K562 (cell line): ENCODE data around the gene IMP4. TPM values are rescaled to one million over a fixed set of nuclear protein-coding genes. Genes with fewer than 3 reads are reported as not detected.
A peak's percentile ranks its signal among the peaks of the same experiment; 100 is the strongest.

ENCODE experiments used
- ATAC-seq: fragments of 200-7000 bp; cut with Tn5 transposase; 3 replicates; pipeline ENCODE4 v1.9.1; 2020; ENCODE audit warnings: moderate library complexity
- BruUV-seq: library from RNA; stranded (reverse); fragments of 400-500 nt; replicated peaks from 2 replicates; lab custom pipeline; 2021; lab: Mats Ljungman, UMichigan
- CTCF ChIA-PET: fragments of 300-600 bp; formaldehyde crosslinking; extraction: SDS; loops from one replicate; lab custom pipeline; 2021; ENCODE audit warnings: low intra/inter-chr PET ratio; lab: Yijun Ruan, JAX
- POLR2A ChIA-PET: fragments of 300-600, 350-650 bp; sonication (Branson Sonifier 250); formaldehyde crosslinking; extraction: SDS; loops from one replicate; lab custom pipeline; 2021; ENCODE audit warnings: antibody characterized with exemption, inconsistent platforms; lab: Yijun Ruan, JAX
- DNase-seq, 4 experiments: peaks; one replicate each; pipeline versions ENCODE4 v3.0.0 to v3.0.0-alpha.2; 2011 to 2018; ENCODE audit warnings: low spot score in 3 of 4, mixed read lengths in 3 of 4; ENCODE audit errors: extremely low read depth in 1 of 4
- FAIRE-seq: peaks from 2 replicates; lab custom pipeline; 2011; peaks lifted over from hg19 to GRCh38; lab: Jason Lieb, UNC
- H2AFZ ChIP-seq: 2 replicates; pipeline ENCODE4 v1.6.0; 2011; ENCODE audit warnings: low read depth, low read length, control low read depth, inconsistent platforms
- H3K27ac ChIP-seq: fragments of 200-600 bp; 3 replicates; pipeline ENCODE4 v1.8.0; 2011; ENCODE audit warnings: low read depth, mild to moderate bottlenecking, control low read depth, inconsistent platforms, low read length, moderate library complexity, mixed read lengths; ENCODE audit errors: extremely low read depth
- H3K27me3 ChIP-seq, 2 experiments: fragments of 300-600 bp in 1 of 2; 2 replicates in 1 of 2; 3 replicates in 1 of 2; pipeline versions ENCODE4 v1.6.0 to v1.8.0; 2011; ENCODE audit warnings: inconsistent platforms in 2 of 2, low read length in 2 of 2, mild to moderate bottlenecking in 1 of 2, mixed read lengths in 1 of 2, moderate library complexity in 1 of 2; ENCODE audit not compliant: control insufficient read depth in 2 of 2, insufficient read depth in 2 of 2
- H3K36me3 ChIP-seq: fragments of 300-600 bp; 3 replicates; pipeline ENCODE4 v1.8.0; 2011; ENCODE audit warnings: mild to moderate bottlenecking, low read length, inconsistent platforms; ENCODE audit not compliant: control insufficient read depth, insufficient read depth
- H3K4me1 ChIP-seq, 2 experiments: fragments of 200-600 bp in 1 of 2; replicated peaks in 1 of 2; 2 replicates in 1 of 2; 3 replicates in 1 of 2; pipeline versions ENCODE4 v1.5.1 to v1.8.0; 2011; ENCODE audit warnings: inconsistent platforms in 2 of 2, low read length in 2 of 2, mild to moderate bottlenecking in 1 of 2, mixed read lengths in 1 of 2, moderate library complexity in 1 of 2; ENCODE audit not compliant: control insufficient read depth in 2 of 2, insufficient read depth in 2 of 2
- H3K4me2 ChIP-seq: 2 replicates; pipeline ENCODE4 v1.6.1; 2011; ENCODE audit warnings: low read length, control low read depth, inconsistent platforms, mixed read lengths; ENCODE audit not compliant: insufficient read depth
- H3K4me3 ChIP-seq: fragments of 200-600 bp; sonication (generic), shearing (Covaris generic); 2 replicates; pipeline ENCODE4 v1.5.1; 2016; ENCODE audit warnings: control low read depth, inconsistent platforms
- H3K79me2 ChIP-seq: fragments of 200-600 bp; 3 replicates; pipeline ENCODE4 v1.8.0; 2011; ENCODE audit warnings: low read length, inconsistent platforms; ENCODE audit not compliant: control insufficient read depth, insufficient read depth
- H3K9ac ChIP-seq, 2 experiments: 2 replicates each; pipeline versions ENCODE4 v1.6.0 to v1.6.1; 2011; ENCODE audit warnings: low read depth in 2 of 2, low read length in 2 of 2, control low read depth in 1 of 2, inconsistent platforms in 1 of 2, mild to moderate bottlenecking in 1 of 2, mixed read lengths in 1 of 2; ENCODE audit not compliant: insufficient read depth in 1 of 2
- H3K9me1 ChIP-seq: one replicate; pipeline ENCODE4 v1.6.0; 2011; ENCODE audit warnings: inconsistent platforms, mild to moderate bottlenecking, low read length, moderate library complexity; ENCODE audit not compliant: control insufficient read depth, insufficient read depth
- H3K9me3 ChIP-seq: replicated peaks from 2 replicates; pipeline ENCODE4 v1.5.1; 2011; ENCODE audit warnings: low read depth, low read length, inconsistent platforms; ENCODE audit not compliant: control insufficient read depth, insufficient read depth
- H4K20me1 ChIP-seq: replicated peaks from 2 replicates; pipeline ENCODE4 v1.6.1; 2011; ENCODE audit warnings: low read length, inconsistent platforms, mixed read lengths; ENCODE audit not compliant: control insufficient read depth, insufficient read depth
- CBFA2T3 ChIP-seq: fragments of 450-650 bp; IDR thresholded peaks from 2 replicates; pipeline ENCODE4 v1.6.1; 2017
- KAT7 ChIP-seq: sonication (generic); formaldehyde crosslinking; IDR thresholded peaks from 2 replicates; pipeline ENCODE4 v1.8.0; 2022; ENCODE audit warnings: missing genetic modification reagents, mild to moderate bottlenecking, borderline replicate concordance
- NFXL1 ChIP-seq: fragments of 450-650 bp; formaldehyde crosslinking; IDR thresholded peaks from 2 replicates; pipeline ENCODE4 v1.4.0; 2021; ENCODE audit warnings: mild to moderate bottlenecking
- TCFL5 ChIP-seq: fragments of 250-450 bp; sonication (Bioruptor Pico); conservative IDR thresholded peaks from 2 replicates; pipeline ENCODE4 v1.6.1; 2021; ENCODE audit warnings: mild to moderate bottlenecking, moderate library complexity, matching md5 sums
- ZNF140 ChIP-seq: fragments of 250-450 bp; sonication (Bioruptor Pico); IDR thresholded peaks from 2 replicates; pipeline ENCODE4 v1.8.0; 2021; ENCODE audit warnings: moderate library complexity, mild to moderate bottlenecking, inconsistent platforms
- ZNF444 ChIP-seq: fragments of 250-450 bp; sonication (Bioruptor Pico); IDR thresholded peaks from 2 replicates; pipeline ENCODE4 v1.4.0; 2020; ENCODE audit warnings: mild to moderate bottlenecking, moderate library complexity
- ZNF764 ChIP-seq: fragments of 250-450 bp; sonication (Bioruptor Pico); IDR thresholded peaks from 2 replicates; pipeline ENCODE4 v1.4.0; 2020; ENCODE audit warnings: low read depth, mild to moderate bottlenecking, moderate library complexity
- WGBS: fragments of 100-300 bp; shearing (Covaris generic); methylation state at CpG from one replicate; pipeline ENCODE4 v1.1.6; 2016; ENCODE audit warnings: low coverage, mixed read lengths; ENCODE audit not compliant: insufficient coverage; ENCODE audit errors: missing lambda C conversion rate; 5-methylcytosine and 5-hydroxymethylcytosine counted together
- in situ Hi-C: fragments of 300-500 bp; cut with MboI; formaldehyde crosslinking; loops from 4 replicates; pipeline ENCODE4 v1.15.0; 2018; ENCODE audit warnings: inconsistent platforms, mixed read lengths
- intact Hi-C: fragments of 100-400 bp; cut with micrococcal nuclease; formaldehyde crosslinking; loops from 2 replicates; pipeline ENCODE4 v1.14.2; 2022
- polyA plus RNA-seq, 8 experiments: library from polyadenylated mRNA; depleted of rRNA in 4 of 8; stranded (reverse) in 5 of 8; unstranded in 3 of 8; fragments of >200 nt; fragmentation: Nextera tagmentation in 2 of 8; fragmentation: Illumina TruSeq in 1 of 8; extraction: Ambion mirVana in 2 of 8; extraction: Trizol in 1 of 8; gene quantifications; 2 replicates each; pipeline versions ENCODE4 v1.2.1 to v1.2.3, GENCODE V29; 2011 to 2014; ENCODE audit warnings: inconsistent platforms in 1 of 8, missing spikeins in 1 of 8
- total RNA-seq, 7 experiments: library from RNA; depleted of rRNA in 6 of 7; stranded (reverse); fragments of >200 nt in 6 of 7; fragmentation: Illumina TruSeq in 2 of 7; extraction: Trizol in 2 of 7; gene quantifications; 2 replicates each; pipeline versions ENCODE4 v1.2.1 to v1.2.3, GENCODE V29; 2011 to 2021; ENCODE audit warnings: low replicate concordance in 1 of 7
- TF ChIP-seq, protein P1 (sequence below): fragments of 250-450 bp; sonication (Bioruptor Pico); IDR thresholded peaks from 2 replicates; pipeline ENCODE4 v1.8.0; 2021; ENCODE audit warnings: moderate library complexity, mild to moderate bottlenecking, inconsistent platforms
- TF ChIP-seq, protein P2 (sequence below): fragments of 150-350 bp; conservative IDR thresholded peaks from 2 replicates; pipeline ENCODE4 v1.6.1; 2014; ENCODE audit warnings: low read length
- TF ChIP-seq, protein P3 (sequence below): fragments of 450-650 bp; formaldehyde crosslinking; IDR thresholded peaks from 2 replicates; pipeline ENCODE4 v1.4.0; 2020; ENCODE audit warnings: mild to moderate bottlenecking

IMP4 gene
- total and polyA plus RNA-seq, 9 of the 15 experiments (the other 6 are each of a cell fraction or from before 2014, with no cell fraction given): 35.4 to 209 (median 100.0) TPM

DNA sequence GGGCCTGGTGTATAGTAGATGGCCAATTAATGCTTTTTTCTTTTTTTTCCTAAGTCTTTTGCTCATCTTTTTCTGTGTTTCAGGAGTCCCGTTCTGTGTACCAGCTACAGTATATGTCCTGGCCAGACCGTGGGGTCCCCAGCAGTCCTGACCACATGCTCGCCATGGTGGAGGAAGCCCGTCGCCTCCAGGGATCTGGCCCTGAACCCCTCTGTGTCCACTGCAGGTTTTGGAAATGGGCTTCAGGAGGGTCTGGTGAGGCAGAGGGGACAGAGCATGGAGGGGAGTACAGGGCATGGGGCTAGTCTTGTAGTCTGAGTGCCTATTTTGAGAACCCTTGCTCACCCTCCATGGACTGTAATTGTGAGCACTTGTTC, 27.3 kb downstream of the IMP4 start:
- no peak overlapping the region for H3K4me2 ChIP-seq
- ATAC-seq (no peak), DNase-seq (no peak)
- H3K4me3 ChIP-seq: no peak overlapping the region
- peak overlapping the region in 1 of 2 experiments; percentile 53; a peak in 1 of 4 replicates for H3K9ac ChIP-seq
- no peaks in the 10 kb centered on the region for H3K9me1 ChIP-seq
- WGBS: 84% methylated on average over 5 of the region's 5 CpGs
- intact Hi-C loops (no loop called here), in situ Hi-C loops (no loop called here)
- BruUV-seq: no TSS peak
- no peak overlapping the region for H3K27ac ChIP-seq
- no peaks in the 10 kb centered on the region for H3K27me3 ChIP-seq
- H3K4me1 ChIP-seq: peaks cover 27 to 41% of the 10 kb centered on the region in 2 experiments; a peak in 4 of 5 replicates
- TF ChIP-seq KAT7 (CRISPR knock-in tag) (no peak), TCFL5 (no peak), NFXL1 (CRISPR knock-in tag) (no peak), CBFA2T3 (no peak), ZNF764 (CRISPR knock-in tag) (no peak), ZNF444 (no peak), ZNF140 (CRISPR knock-in tag) (no peak)
- TF ChIP-seq, protein P1, sequence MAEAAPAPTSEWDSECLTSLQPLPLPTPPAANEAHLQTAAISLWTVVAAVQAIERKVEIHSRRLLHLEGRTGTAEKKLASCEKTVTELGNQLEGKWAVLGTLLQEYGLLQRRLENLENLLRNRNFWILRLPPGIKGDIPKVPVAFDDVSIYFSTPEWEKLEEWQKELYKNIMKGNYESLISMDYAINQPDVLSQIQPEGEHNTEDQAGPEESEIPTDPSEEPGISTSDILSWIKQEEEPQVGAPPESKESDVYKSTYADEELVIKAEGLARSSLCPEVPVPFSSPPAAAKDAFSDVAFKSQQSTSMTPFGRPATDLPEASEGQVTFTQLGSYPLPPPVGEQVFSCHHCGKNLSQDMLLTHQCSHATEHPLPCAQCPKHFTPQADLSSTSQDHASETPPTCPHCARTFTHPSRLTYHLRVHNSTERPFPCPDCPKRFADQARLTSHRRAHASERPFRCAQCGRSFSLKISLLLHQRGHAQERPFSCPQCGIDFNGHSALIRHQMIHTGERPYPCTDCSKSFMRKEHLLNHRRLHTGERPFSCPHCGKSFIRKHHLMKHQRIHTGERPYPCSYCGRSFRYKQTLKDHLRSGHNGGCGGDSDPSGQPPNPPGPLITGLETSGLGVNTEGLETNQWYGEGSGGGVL (CRISPR knock-in tag): no peak
- TF ChIP-seq, protein P2, sequence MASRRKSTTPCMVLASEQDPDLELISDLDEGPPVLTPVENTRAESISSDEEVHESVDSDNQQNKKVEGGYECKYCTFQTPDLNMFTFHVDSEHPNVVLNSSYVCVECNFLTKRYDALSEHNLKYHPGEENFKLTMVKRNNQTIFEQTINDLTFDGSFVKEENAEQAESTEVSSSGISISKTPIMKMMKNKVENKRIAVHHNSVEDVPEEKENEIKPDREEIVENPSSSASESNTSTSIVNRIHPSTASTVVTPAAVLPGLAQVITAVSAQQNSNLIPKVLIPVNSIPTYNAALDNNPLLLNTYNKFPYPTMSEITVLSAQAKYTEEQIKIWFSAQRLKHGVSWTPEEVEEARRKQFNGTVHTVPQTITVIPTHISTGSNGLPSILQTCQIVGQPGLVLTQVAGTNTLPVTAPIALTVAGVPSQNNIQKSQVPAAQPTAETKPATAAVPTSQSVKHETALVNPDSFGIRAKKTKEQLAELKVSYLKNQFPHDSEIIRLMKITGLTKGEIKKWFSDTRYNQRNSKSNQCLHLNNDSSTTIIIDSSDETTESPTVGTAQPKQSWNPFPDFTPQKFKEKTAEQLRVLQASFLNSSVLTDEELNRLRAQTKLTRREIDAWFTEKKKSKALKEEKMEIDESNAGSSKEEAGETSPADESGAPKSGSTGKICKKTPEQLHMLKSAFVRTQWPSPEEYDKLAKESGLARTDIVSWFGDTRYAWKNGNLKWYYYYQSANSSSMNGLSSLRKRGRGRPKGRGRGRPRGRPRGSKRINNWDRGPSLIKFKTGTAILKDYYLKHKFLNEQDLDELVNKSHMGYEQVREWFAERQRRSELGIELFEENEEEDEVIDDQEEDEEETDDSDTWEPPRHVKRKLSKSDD: no peak
- TF ChIP-seq, protein P3, sequence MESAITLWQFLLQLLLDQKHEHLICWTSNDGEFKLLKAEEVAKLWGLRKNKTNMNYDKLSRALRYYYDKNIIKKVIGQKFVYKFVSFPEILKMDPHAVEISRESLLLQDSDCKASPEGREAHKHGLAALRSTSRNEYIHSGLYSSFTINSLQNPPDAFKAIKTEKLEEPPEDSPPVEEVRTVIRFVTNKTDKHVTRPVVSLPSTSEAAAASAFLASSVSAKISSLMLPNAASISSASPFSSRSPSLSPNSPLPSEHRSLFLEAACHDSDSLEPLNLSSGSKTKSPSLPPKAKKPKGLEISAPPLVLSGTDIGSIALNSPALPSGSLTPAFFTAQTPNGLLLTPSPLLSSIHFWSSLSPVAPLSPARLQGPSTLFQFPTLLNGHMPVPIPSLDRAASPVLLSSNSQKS (CRISPR knock-in tag): no peak
- TF ChIP-seq, all 486 proteins: peak for 0
- Histone ChIP-seq H3K9me3 (0 out of 2 replicates have a peak, but pooled peaks cover 1% of the 10 kb centered on the region), H3K36me3 (peaks cover 31% of the 10 kb centered on the region; the same call in 2 of the 3 replicates), H4K20me1 (no peaks in the 10 kb centered on the region), H2AFZ (no peak overlapping the region), H3K79me2 (peaks cover 41% of the 10 kb centered on the region)
- POLR2A ChIA-PET: interaction anchor here (0.7 to 1.2 kb wide), 2 partner anchors 15 to 18 kb away, joined by 3 read pairs; no protein-coding TSS in a partner anchor
- no peak for FAIRE-seq
- CTCF ChIA-PET: no interaction called here
